Measurements from ENCODE around the gene FITM1.

The FITM1 gene, protein sequence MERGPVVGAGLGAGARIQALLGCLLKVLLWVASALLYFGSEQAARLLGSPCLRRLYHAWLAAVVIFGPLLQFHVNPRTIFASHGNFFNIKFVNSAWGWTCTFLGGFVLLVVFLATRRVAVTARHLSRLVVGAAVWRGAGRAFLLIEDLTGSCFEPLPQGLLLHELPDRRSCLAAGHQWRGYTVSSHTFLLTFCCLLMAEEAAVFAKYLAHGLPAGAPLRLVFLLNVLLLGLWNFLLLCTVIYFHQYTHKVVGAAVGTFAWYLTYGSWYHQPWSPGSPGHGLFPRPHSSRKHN

GRCh38 chr14:24130380-24130716 is at the start of gene FITM1:
FITM1 (plus strand) TSS chr14:24130659; CDS start chr14:24131564, 905 bp downstream.
- no peak for DNase-seq

DNA sequence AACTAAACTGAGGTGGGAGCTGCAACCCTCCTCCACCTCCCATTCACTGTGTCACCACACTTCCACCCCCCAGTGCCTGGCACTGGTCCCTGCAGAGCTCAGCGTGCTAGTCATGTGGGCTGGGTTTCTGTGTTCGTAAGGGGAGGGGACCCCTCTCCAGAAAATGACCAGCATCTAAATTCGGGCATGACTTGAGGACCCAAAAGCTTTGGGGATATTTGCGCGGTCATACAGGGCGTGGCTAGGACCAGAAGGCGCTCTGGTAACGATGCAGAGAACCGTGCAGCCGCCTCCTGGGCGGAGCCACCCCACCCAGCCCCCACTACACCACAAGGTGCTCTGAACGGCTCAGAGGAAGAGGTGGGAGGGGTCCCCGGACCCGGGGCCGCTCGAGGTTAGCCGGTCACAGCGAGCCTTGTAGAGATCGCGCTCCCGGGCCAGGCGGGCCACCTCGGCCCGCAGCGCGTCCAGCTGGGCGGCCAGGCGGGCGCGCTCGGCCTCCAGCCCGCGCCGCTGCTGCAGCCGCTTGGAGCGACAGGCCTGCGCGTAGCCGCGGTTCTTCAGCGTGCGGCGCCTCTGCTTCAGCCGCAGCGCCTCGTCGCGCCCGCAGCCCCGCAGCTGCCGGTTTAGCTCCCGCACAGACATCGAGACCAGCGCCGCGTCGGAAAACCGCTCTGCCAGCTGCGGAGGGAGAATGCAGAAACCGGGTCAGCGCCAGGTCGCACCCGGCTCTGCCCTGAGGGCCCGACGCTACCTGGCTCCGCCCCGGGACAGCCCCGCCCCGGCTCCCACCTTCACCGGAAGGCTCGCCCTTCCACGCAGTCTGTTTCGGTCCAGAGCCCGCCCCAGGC is 49.3 kb upstream of the FITM1 start:
- DNase-seq: peak; percentile 39

DNA sequence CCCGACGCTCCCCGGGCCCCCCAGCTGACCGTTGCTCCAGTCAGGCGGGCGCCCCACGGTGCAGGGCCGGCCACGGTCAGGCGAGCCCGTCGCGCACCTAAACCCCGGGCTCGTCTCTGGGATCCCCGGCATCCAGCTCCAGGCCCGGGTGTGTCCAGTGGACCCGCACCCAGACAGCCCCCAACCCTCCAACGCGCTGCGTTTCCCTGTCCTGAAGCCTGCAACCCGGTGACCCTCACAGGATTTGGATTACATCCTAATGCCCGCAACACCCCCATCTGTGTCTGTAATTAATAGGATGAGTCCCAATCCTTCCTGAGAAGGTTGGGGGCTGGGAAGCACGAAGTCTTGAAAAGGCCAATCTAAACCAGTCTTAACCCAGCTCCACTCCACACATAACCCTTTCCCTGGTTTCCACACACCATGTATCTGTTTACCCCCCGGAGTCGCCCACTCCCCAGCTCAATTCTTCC is 48.7 kb upstream of the FITM1 start:
- no peak for DNase-seq

- no peak for DNase-seq
Measured at GRCh38 chr14:24082411-24083080, 47.9 kb upstream of the FITM1 start.

- no peak for DNase-seq
Measured at GRCh38 chr14:24083462-24083861, 47.0 kb upstream of the FITM1 start.

GRCh38 chr14:24084440-24084839 is 46.0 kb upstream of the FITM1 start:
- no peak for DNase-seq

DNA sequence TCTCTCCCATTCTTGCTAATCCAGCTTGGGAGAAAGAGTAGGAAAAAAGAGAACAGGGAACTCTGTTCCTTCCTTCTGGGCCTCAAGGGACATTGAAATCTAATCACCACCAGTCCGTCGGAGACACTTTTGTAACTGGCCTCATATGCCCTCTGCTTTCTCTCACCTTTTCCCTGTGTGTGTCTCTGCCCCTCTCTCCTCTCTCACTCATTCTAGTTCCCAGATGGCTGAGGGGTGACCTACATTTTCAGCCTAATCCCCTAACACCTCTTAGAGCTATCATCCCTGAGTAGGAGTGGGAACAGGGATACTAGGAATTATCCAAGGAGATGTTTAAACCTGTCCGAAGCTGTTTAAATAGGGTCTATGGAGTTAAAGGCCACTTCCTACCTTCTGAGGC is 45.2 kb upstream of the FITM1 start:
- DNase-seq: no peak

DNA sequence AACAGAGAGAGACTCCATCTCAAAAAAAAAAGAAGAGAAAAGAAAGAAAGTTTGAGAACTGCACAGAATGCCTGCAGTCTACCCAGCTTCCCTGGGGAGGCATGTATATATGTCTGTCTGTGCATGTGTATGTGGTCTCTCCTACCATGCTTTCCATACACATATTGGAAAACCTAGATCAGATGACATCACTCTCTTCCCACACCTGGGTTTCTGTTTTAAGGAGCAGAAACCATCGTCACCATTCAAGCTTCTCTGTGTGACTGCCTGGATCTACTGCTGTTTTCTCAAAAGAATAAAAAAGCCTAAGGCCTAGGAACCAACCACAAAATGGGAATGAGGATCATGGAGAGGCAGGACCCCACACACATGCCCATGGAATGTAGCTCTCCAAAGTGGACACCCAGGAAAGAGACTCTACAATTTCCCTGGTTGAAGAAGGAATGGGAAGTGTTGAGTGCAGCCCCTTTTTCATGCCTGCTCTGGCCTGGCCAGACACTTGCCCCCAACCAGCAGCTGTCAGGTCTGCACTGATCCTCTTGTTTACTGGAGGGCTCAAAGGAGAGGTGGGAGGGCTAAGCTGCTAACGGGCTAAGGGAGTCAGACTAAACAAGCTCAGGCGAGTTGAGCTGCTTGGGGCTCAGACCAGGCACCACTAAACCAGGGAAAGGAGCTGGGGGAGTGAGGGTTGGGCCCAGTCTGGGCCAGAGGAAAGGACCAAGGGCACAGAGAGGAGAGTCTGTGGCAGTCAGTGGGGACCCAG is 44.1 kb upstream of the FITM1 start:
- DNase-seq: no peak

GRCh38 chr14:24087004-24087403 is 43.5 kb upstream of the FITM1 start:
- no peak for DNase-seq

GRCh38 chr14:24088095-24088494 is 42.4 kb upstream of the FITM1 start:
- no peak for DNase-seq

DNA sequence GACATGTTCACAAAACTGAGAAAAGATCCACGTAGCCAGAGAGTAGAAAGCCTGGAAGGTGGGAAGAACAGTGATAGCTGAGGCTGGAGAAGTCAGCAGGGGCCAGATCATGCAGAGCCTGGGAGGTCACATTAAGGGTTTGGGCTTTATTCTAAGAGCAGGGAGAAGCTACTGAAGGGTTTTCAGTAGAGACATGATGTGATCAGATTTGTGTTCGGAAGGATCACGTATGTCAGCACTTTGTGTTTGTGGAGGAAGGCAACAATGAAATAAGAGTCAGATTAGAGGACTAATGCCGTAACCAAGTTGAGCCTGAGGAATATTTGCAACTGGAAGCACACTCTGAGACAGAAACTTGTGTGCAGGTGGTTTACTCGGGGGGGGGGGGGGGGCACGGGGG is 40.6 kb upstream of the FITM1 start:
- no peak for DNase-seq

DNA sequence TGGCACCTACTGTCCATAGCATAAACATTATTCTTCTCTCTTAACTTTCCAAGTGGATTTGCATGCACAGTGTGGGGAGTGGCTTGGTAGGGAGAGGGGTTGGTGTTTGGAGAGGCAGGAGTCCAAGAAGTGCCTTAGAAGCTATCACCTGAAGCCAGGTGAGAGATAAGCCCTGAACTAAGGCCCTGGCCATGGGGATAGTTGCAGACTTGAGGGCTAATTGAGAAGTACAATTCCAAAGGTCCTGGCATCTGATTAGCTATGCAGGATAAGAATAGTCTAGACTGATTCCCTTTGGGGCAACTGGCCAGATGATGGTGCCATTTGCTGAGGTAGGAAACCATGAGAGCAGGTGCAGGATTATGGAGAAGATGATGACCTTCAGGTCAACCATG is 38.4 kb upstream of the FITM1 start:
- DNase-seq: no peak

DNA sequence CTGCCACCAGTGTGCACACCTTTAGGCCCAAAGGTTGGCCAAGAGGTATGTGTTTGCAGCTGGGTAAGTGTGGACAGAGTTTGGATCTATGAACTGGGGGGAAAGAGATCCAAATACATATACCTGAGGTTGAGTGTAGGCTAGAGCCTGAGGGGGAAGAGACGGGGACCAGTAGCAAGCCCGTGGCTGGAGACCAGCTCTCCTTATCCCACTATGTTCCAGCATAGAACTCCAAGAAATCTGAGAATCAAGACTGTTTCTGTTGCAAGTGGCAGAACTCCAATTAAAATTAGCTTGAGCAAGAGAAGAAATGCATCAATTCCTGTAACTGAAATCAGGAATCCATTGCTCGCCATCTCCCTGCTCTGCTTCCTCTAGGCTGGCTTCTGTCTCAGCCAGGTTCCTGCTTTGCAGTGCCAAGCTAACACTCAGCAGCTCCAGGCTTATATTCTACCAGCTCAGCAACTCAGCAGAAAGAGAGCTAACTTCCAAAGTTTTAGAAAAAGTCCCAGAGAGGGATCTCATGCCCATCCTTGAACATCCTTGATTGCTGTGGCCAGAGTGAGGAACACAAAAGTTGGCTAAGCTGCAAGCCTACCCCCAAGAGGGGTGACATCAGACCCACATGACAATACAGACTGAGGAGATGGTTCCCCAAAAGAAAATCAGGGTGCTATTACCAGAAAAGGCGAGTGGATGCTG is 37.8 kb upstream of the FITM1 start:
- DNase-seq: no peak

DNA sequence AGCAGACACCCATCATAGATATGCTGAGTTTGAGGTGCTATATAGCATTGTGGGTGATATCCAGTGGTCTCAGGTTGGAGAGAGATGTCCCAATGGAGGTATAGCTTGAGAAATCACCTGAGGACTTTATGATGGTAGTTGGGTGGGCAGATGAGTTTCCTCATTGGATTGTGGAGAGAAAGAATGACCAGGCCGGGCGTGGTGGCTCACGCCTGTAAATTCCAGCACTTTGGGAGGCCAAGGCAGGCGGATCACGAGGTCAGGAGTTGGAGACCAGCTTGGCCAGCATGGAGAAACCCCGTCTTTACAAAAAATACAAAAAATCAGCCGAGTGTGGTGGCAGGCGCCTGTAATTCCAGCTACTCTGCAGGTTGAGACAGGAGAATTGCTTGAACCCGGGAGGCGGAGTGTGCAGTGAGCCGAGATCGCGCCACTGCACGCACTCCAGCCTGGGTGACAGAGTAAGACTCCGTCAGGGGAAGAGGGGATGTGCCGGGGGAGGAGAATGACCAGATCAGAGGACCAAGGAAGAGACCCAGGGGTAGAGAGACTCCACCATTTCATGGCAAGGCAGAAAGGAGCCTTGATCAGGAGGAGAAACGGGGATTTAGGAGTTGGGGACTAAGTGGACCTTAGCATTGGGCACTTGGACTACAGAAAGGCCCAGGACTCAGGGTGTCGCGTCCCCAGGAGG is 37.1 kb upstream of the FITM1 start:
- no peak for DNase-seq

- peak; percentile 66 for DNase-seq
Measured at GRCh38 chr14:24093901-24094840, 36.3 kb upstream of the FITM1 start, which contains the start of gene PCK2. PCK2 (plus strand) TSS chr14:24094311; CDS start chr14:24094406, 95 bp downstream.

DNA sequence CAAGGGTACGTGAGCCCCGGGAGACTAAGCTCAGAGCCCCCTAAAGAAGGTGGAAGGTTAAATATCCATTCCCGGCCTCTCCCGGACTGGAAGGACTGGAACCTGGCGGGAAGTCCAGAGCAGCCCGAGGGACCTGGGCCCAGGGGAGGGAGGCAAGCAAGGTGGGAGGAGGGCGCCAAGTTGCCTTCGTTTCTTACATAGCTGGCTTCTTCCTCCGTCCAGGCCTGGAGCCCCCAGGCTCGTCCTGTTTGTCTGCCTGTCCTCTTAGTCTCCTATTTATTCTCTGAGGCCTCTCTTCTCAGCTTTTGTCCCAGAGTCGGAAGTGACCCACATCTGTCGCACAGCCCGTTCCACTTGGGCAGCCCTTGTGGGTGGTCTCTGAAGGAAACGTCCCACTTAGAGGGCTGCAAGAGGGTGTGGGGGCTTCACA is 35.6 kb upstream of the FITM1 start:
- DNase-seq: no peak

DNA sequence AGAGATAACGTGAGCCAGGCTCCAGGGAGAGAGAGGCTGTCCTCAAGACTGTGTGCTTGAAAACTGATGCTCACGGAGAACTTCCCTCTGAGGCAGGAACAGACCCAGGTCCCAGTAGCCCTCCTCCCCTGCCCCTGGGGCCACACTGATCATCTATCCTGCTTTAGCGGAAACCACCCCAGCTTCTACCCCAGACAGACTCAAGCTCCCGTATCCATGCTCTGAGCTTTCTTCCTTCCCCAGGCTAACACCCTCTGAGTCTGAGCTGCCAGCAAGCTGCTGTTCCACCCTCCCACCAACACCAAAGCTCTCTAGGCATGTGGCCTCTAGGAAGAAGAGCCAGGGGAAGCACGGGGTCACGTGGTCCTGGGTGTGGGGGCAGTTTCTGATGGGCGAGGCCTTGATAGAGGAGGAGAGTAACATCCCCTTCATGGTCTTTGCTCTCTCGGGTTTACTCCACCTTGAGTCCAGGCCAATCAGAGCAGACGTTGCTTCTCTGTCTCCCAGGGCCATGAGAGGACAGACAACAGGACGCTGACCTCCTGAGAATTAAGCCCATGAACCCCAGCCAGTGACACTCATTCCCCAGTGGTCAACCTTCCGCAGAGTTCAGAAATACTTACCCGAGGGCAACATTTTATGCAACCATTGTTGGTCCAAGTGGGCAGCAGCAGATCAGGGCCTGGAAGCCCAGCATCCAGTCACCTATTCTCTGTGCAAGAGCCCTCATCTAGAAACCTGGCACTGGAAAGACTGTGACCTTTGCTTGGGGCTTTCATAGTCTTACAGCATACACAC is 35.0 kb upstream of the FITM1 start:
- no peak for DNase-seq

GRCh38 chr14:24096545-24097181 is 33.8 kb upstream of the FITM1 start:
- no peak for DNase-seq
